HCT116 (cell line): ENCODE results near the gene OR2K2.

ENCODE experiments used
- CEBPB ChIP-seq: IDR thresholded peaks from 2 replicates; pipeline ENCODE4 v1.6.1; 2012; ENCODE audit warnings: low read depth
- CTCF ChIP-seq, 3 experiments: fragments of 200-600 bp in 1 of 3; sonication (generic) in 1 of 3; IDR thresholded peaks in 2 of 3; conservative IDR thresholded peaks in 1 of 3; 2 replicates each; pipeline ENCODE4 v1.5.1; 2012 to 2017; ENCODE audit warnings: low read depth in 2 of 3, low read length in 2 of 3, antibody characterized with exemption in 1 of 3, borderline replicate concordance in 1 of 3, control low read depth in 1 of 3, mild to moderate bottlenecking in 1 of 3, mixed read lengths in 1 of 3, mixed run types in 1 of 3, moderate library complexity in 1 of 3; ENCODE audit not compliant: insufficient read depth in 1 of 3
- ELF1 ChIP-seq: IDR thresholded peaks from 2 replicates; pipeline ENCODE4 v1.6.1; 2012; ENCODE audit warnings: low read depth, borderline replicate concordance
- EZH2phosphoT487 ChIP-seq: fragments of 200-600 bp; IDR thresholded peaks from 2 replicates; pipeline ENCODE4 v1.6.1; 2018; ENCODE audit warnings: antibody characterized with exemption, borderline replicate concordance
- MAX ChIP-seq: IDR thresholded peaks from 2 replicates; pipeline ENCODE4 v1.6.1; 2012
- POLR2A ChIP-seq: IDR thresholded peaks from 2 replicates; pipeline ENCODE4 v1.7.0; 2011; ENCODE audit warnings: borderline replicate concordance; ENCODE audit not compliant: insufficient read depth, insufficient read length; ENCODE audit errors: extremely low read depth
- POLR2AphosphoS5 ChIP-seq: IDR thresholded peaks from 2 replicates; pipeline ENCODE4 v1.6.1; 2011; ENCODE audit warnings: mild to moderate bottlenecking, low read depth, low read length, moderate library complexity
- SIN3A ChIP-seq: IDR thresholded peaks from 2 replicates; pipeline ENCODE4 v1.6.1; 2012; ENCODE audit warnings: low read depth
- ZFX ChIP-seq: fragments of 450-650 bp; IDR thresholded peaks from 2 replicates; pipeline ENCODE4 v1.6.1; 2017

GRCh38 chr9:111320631-111321030, 9.4 kb downstream of the OR2K2 start:
- no peak for TF ChIP-seq CTCF (IDR thresholded peaks at IDR 0.05 in 2 of 3, conservative IDR thresholded peaks at IDR 0.05 in 1 of 3; ENCODE audit: borderline replicate concordance in 1 of 3, insufficient read depth in 1 of 3, low read depth in 2 of 3, low read length in 2 of 3)
- TF ChIP-seq ELF1, result no peak
- TF ChIP-seq MAX, result no peak
- TF ChIP-seq POLR2AphosphoS5, result no peak
- no peak for TF ChIP-seq POLR2A
- no peak for TF ChIP-seq CEBPB
- TF ChIP-seq EZH2phosphoT487, result no peak
- TF ChIP-seq SIN3A, result no peak
- no peak for TF ChIP-seq ZFX
